ENCODE measurements around the gene PYGB. TPM values are rescaled to one million over a fixed set of nuclear protein-coding genes. Genes with fewer than 3 reads are reported as not detected.

PYGB gene
- total RNA-seq, 1 experiment from 2014 or later, result 435 TPM

- intact Hi-C loops (cut with micrococcal nuclease), result no loop called here
- Mint-ChIP-seq H3K36me3 (ENCODE audit: insufficient read depth, unreplicated experiment) (peaks cover 97% of the 10 kb centered on the region), H3K4me3 (ENCODE audit: unreplicated experiment) (no peak overlapping the region), H3K4me1 (ENCODE audit: insufficient read depth, unreplicated experiment) (peaks cover 2% of the 10 kb centered on the region), H3K27me3 (ENCODE audit: insufficient read depth, unreplicated experiment) (no peaks in the 10 kb centered on the region), H3K27ac (ENCODE audit: low read depth, unreplicated experiment) (no peak overlapping the region), H3K9me3 (ENCODE audit: unreplicated experiment) (no peaks in the 10 kb centered on the region)
- BruUV-seq (replicated peaks), result TSS peak; percentile 1
- POLR2A ChIA-PET, result interaction anchor here (0.7 to 1.7 kb wide), 4 partner anchors 19 to 196 kb away, joined by 3 to 7 read pairs (median 4); partner anchors contain the start of gene PYGB
- CTCF ChIA-PET, result interaction anchor here (0.8 to 1.5 kb wide), 4 partner anchors 9 to 255 kb away, joined by 3 to 5 read pairs (median 4); no protein-coding TSS in a partner anchor
- TF ChIP-seq CTCF (IDR thresholded peaks at IDR 0.05; ENCODE audit: unreplicated experiment), result no peak
- no peak for DNase-seq (ENCODE audit: unreplicated experiment)
Measured at GRCh38 chr20:25272223-25273000, 24.5 kb downstream of the PYGB start.

- ChIA-PET CTCF (interaction anchor here (0.8 to 1.5 kb wide), 3 partner anchors 9 to 255 kb away, joined by 3 to 5 read pairs (median 4); no protein-coding TSS in a partner anchor), POLR2A (interaction anchor here (1.3 to 1.7 kb wide), 2 partner anchors 9 to 26 kb away, joined by 5 read pairs; no protein-coding TSS in a partner anchor)
- no peak for TF ChIP-seq CTCF (IDR thresholded peaks at IDR 0.05; ENCODE audit: unreplicated experiment)
- no peak for DNase-seq (ENCODE audit: unreplicated experiment)
- H3K27ac Mint-ChIP-seq (ENCODE audit: low read depth, unreplicated experiment), result no peak overlapping the region
- H3K4me1 Mint-ChIP-seq (ENCODE audit: insufficient read depth, unreplicated experiment), result peaks cover 6% of the 10 kb centered on the region
- H3K27me3 Mint-ChIP-seq (ENCODE audit: insufficient read depth, unreplicated experiment), result no peaks in the 10 kb centered on the region
- no peak overlapping the region for H3K4me3 Mint-ChIP-seq (ENCODE audit: unreplicated experiment)
- BruUV-seq (replicated peaks), result no TSS peak
- intact Hi-C loops (cut with micrococcal nuclease), result no loop called here
- H3K9me3 Mint-ChIP-seq (ENCODE audit: unreplicated experiment), result no peaks in the 10 kb centered on the region
- H3K36me3 Mint-ChIP-seq (ENCODE audit: insufficient read depth, unreplicated experiment), result peaks cover 98% of the 10 kb centered on the region
Measured at GRCh38 chr20:25273046-25273445, 25.2 kb downstream of the PYGB start.

- H3K4me3 Mint-ChIP-seq (ENCODE audit: unreplicated experiment), result no peak overlapping the region
- no peaks in the 10 kb centered on the region for H3K9me3 Mint-ChIP-seq (ENCODE audit: unreplicated experiment)
- BruUV-seq (replicated peaks), result no TSS peak
- TF ChIP-seq CTCF (IDR thresholded peaks at IDR 0.05; ENCODE audit: unreplicated experiment), result no peak
- peaks cover 6% of the 10 kb centered on the region for H3K4me1 Mint-ChIP-seq (ENCODE audit: insufficient read depth, unreplicated experiment)
- H3K27me3 Mint-ChIP-seq (ENCODE audit: insufficient read depth, unreplicated experiment), result no peaks in the 10 kb centered on the region
- ChIA-PET POLR2A (interaction anchor here (0.7 to 1.3 kb wide), 3 partner anchors 10 to 39 kb away, joined by 3 to 5 read pairs (median 3); no protein-coding TSS in a partner anchor), CTCF (interaction anchor here (0.6 to 1.5 kb wide), 2 partner anchors 19 to 50 kb away, joined by 3 to 4 read pairs; no protein-coding TSS in a partner anchor)
- H3K27ac Mint-ChIP-seq (ENCODE audit: low read depth, unreplicated experiment), result no peak overlapping the region
- DNase-seq (ENCODE audit: unreplicated experiment), result no peak
- intact Hi-C loops (cut with micrococcal nuclease), result no loop called here
- peaks cover 100% of the 10 kb centered on the region for H3K36me3 Mint-ChIP-seq (ENCODE audit: insufficient read depth, unreplicated experiment)
Measured at GRCh38 chr20:25273541-25274358, 25.9 kb downstream of the PYGB start.

- Mint-ChIP-seq H3K4me1 (ENCODE audit: insufficient read depth, unreplicated experiment) (peaks cover 6% of the 10 kb centered on the region), H3K9me3 (ENCODE audit: unreplicated experiment) (no peaks in the 10 kb centered on the region), H3K36me3 (ENCODE audit: insufficient read depth, unreplicated experiment) (peaks cover 100% of the 10 kb centered on the region), H3K4me3 (ENCODE audit: unreplicated experiment) (no peak overlapping the region), H3K27me3 (ENCODE audit: insufficient read depth, unreplicated experiment) (no peaks in the 10 kb centered on the region), H3K27ac (ENCODE audit: low read depth, unreplicated experiment) (no peak overlapping the region)
- intact Hi-C loops (cut with micrococcal nuclease), result no loop called here
- BruUV-seq (replicated peaks), result no TSS peak
- TF ChIP-seq CTCF (IDR thresholded peaks at IDR 0.05; ENCODE audit: unreplicated experiment), result no peak
- CTCF ChIA-PET, result interaction anchor here (0.6 to 0.9 kb wide), 3 partner anchors 19 to 124 kb away, joined by 3 read pairs; no protein-coding TSS in a partner anchor
- no peak for DNase-seq (ENCODE audit: unreplicated experiment)
- POLR2A ChIA-PET, result interaction anchor here (0.7 to 1.3 kb wide), 2 partner anchors 10 to 39 kb away, joined by 3 to 5 read pairs; no protein-coding TSS in a partner anchor
Measured at GRCh38 chr20:25274481-25274880, 26.6 kb downstream of the PYGB start.

All from MCF 10A (cell line).